HFFc6 (cell line): ENCODE data around the gene STX12. TPM values are rescaled to one million over a fixed set of nuclear protein-coding genes. Genes with fewer than 3 reads are reported as not detected.
A peak's percentile ranks its signal among the peaks of the same experiment; 100 is the strongest.
"Not testable (repeated sequence)": the region's sequence is repeated elsewhere in the genome, so short reads cannot be mapped to it uniquely, and the experiment has no call there.

Experiments used
- DNase-seq: peaks from one replicate; pipeline ENCODE4 v3.0.0-alpha.2; 2018
- H3K27ac Mint-ChIP-seq: 2 replicates; pipeline ENCODE4 v1.8.0; 2020; ENCODE audit warnings: mild to moderate bottlenecking, mixed read lengths
- H3K27me3 Mint-ChIP-seq: 2 replicates; pipeline ENCODE4 v1.8.0; 2021; ENCODE audit warnings: mild to moderate bottlenecking, moderate library complexity, mixed read lengths; ENCODE audit not compliant: insufficient read depth
- H3K36me3 Mint-ChIP-seq: 2 replicates; pipeline ENCODE4 v1.8.0; 2021; ENCODE audit warnings: low read depth, mixed read lengths
- H3K4me1 Mint-ChIP-seq: 2 replicates; pipeline ENCODE4 v1.8.0; 2020; ENCODE audit warnings: low read depth, mixed read lengths
- H3K4me3 Mint-ChIP-seq: 2 replicates; pipeline ENCODE4 v1.8.0; 2020; ENCODE audit warnings: mild to moderate bottlenecking, moderate library complexity, mixed read lengths
- H3K9me3 Mint-ChIP-seq: 2 replicates; pipeline ENCODE4 v1.8.0; 2020; ENCODE audit warnings: mild to moderate bottlenecking, mixed read lengths
- CTCF ChIP-seq: fragments of 200-600 bp; sonication (generic); IDR thresholded peaks from 2 replicates; pipeline ENCODE4 v1.5.0; 2021; ENCODE audit warnings: antibody characterized with exemption, mild to moderate bottlenecking
- total RNA-seq, 6 experiments: library from RNA; stranded (reverse); fragmentation: NEBNext Ultra II Directional; extraction: Animal tissue kit (Norgen Biotek cat#: 25700); gene quantifications; 2 replicates in 1 of 6; 3 replicates in 5 of 6; pipeline ENCODE4 v1.2.3, GENCODE V29; 2021

STX12 gene
- total RNA-seq, 6 experiments from 2014 or later: 38.6 to 58.1 (median 46.2) TPM

- no peak overlapping the region for H3K27ac Mint-ChIP-seq
- no peak for TF ChIP-seq CTCF
- no peak overlapping the region for H3K4me3 Mint-ChIP-seq
- no peaks in the 10 kb centered on the region for H3K4me1 Mint-ChIP-seq
- peaks cover 18% of the 10 kb centered on the region for H3K36me3 Mint-ChIP-seq
- no peaks in the 10 kb centered on the region for H3K27me3 Mint-ChIP-seq
- H3K9me3 Mint-ChIP-seq: no peaks in the 10 kb centered on the region
- no peak for DNase-seq
Observed at GRCh38 chr1:27807385-27807784, 34.4 kb downstream of the STX12 start.

- H3K9me3 Mint-ChIP-seq, DNase-seq, H3K4me3 Mint-ChIP-seq, H3K27me3 Mint-ChIP-seq, H3K4me1 Mint-ChIP-seq, H3K27ac Mint-ChIP-seq: not testable (repeated sequence)
- H3K36me3 Mint-ChIP-seq: peaks cover 13% of the 10 kb centered on the region
Observed at GRCh38 chr1:27808131-27808530, 35.1 kb downstream of the STX12 start.

GRCh38 chr1:27809883-27810282, 36.9 kb downstream of the STX12 start:
- DNase-seq: no peak
- H3K36me3 Mint-ChIP-seq: peaks cover 8% of the 10 kb centered on the region
- no peaks in the 10 kb centered on the region for H3K4me1 Mint-ChIP-seq
- H3K4me3 Mint-ChIP-seq: no peak overlapping the region
- H3K9me3 Mint-ChIP-seq: no peaks in the 10 kb centered on the region
- H3K27me3 Mint-ChIP-seq: no peaks in the 10 kb centered on the region
- TF ChIP-seq CTCF: no peak
- H3K27ac Mint-ChIP-seq: no peak overlapping the region

- H3K4me1 Mint-ChIP-seq: peaks cover under 1% of the 10 kb centered on the region; the same call in 1 of the 2 replicates
- H3K9me3 Mint-ChIP-seq: no peaks in the 10 kb centered on the region
- H3K27me3 Mint-ChIP-seq: no peaks in the 10 kb centered on the region
- H3K4me3 Mint-ChIP-seq: no peak overlapping the region
- no peak for TF ChIP-seq CTCF
- no peak overlapping the region for H3K27ac Mint-ChIP-seq
- H3K36me3 Mint-ChIP-seq: peaks cover 8% of the 10 kb centered on the region
- DNase-seq: no peak
Observed at GRCh38 chr1:27811741-27812500, 38.9 kb downstream of the STX12 start.

- H3K27me3 Mint-ChIP-seq: no peaks in the 10 kb centered on the region
Observed at GRCh38 chr1:27816921-27817630, 44.1 kb downstream of the STX12 start.

More at GRCh38 chr1:27816921-27817630, 44.1 kb downstream of the STX12 start:
- H3K4me1 Mint-ChIP-seq: peaks cover 14% of the 10 kb centered on the region
- no peaks in the 10 kb centered on the region for H3K9me3 Mint-ChIP-seq
- H3K27ac Mint-ChIP-seq: peak overlapping the region; percentile 52
- no peak for TF ChIP-seq CTCF
- peaks cover 13% of the 10 kb centered on the region for H3K36me3 Mint-ChIP-seq
- peak; percentile 45 for DNase-seq
- H3K4me3 Mint-ChIP-seq: no peak overlapping the region
